Esophagus (tissue), 2 donors: ENCODE measurements around the gene RETN. TPM values are rescaled to one million over a fixed set of nuclear protein-coding genes. Genes with fewer than 3 reads are reported as not detected.
A peak's percentile ranks its signal among the peaks of the same experiment; 100 is the strongest.

Experiments used
- H3K27ac ChIP-seq, 2 donors: one replicate each; pipeline ENCODE4 v1.5.1; 2013; ENCODE audit warnings: low read depth in 2 of 2, mild to moderate bottlenecking in 2 of 2, inconsistent platforms in 1 of 2, low read length in 1 of 2, moderate library complexity in 1 of 2
- H3K27me3 ChIP-seq, 2 donors: one replicate each; pipeline ENCODE4 v1.6.1; 2013; ENCODE audit warnings: low read length in 2 of 2, control low read depth in 1 of 2, mild to moderate bottlenecking in 1 of 2; ENCODE audit not compliant: insufficient read depth in 2 of 2, control insufficient read depth in 1 of 2
- H3K36me3 ChIP-seq, 2 donors: one replicate each; pipeline ENCODE4 v1.6.1; 2013; ENCODE audit warnings: low read length in 1 of 2; ENCODE audit not compliant: control insufficient read depth in 2 of 2, insufficient read depth in 2 of 2
- H3K4me1 ChIP-seq, 2 donors: one replicate each; pipeline ENCODE4 v1.6.1; 2013; ENCODE audit warnings: low read length in 1 of 2; ENCODE audit not compliant: control insufficient read depth in 2 of 2, insufficient read depth in 2 of 2
- H3K4me3 ChIP-seq, 2 donors: one replicate each; pipeline ENCODE4 v1.5.1; 2013; ENCODE audit warnings: low read length in 2 of 2, mild to moderate bottlenecking in 2 of 2, low read depth in 1 of 2, moderate library complexity in 1 of 2
- H3K9me3 ChIP-seq, 2 donors: one replicate each; pipeline ENCODE4 v1.6.1; 2013; ENCODE audit warnings: mild to moderate bottlenecking in 2 of 2, low read depth in 1 of 2, low read length in 1 of 2, moderate library complexity in 1 of 2; ENCODE audit not compliant: control insufficient read depth in 2 of 2, insufficient read depth in 1 of 2
- WGBS, 2 donors: extraction: QIAGEN DNeasy Blood & Tissue Kit; methylation state at CpG; one replicate each; pipeline ENCODE4 v1.1.7; 2013; 5-methylcytosine and 5-hydroxymethylcytosine counted together
- polyA plus RNA-seq, 2 donors: library from polyadenylated mRNA; stranded (reverse); fragments of 200-250 nt; gene quantifications; one replicate each; pipeline ENCODE4 v1.2.3, GENCODE V29; 2013
- donor health status: healthy with polysubstance abuse.
- donor health status: Bipolar disorder and iron deficiency.

Gene RETN, protein sequence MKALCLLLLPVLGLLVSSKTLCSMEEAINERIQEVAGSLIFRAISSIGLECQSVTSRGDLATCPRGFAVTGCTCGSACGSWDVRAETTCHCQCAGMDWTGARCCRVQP
- 1 to 10 TPM in 1 of 2 donors, under 1 TPM in 1; 0.65 to 2.1 TPM for polyA plus RNA-seq

DNA sequence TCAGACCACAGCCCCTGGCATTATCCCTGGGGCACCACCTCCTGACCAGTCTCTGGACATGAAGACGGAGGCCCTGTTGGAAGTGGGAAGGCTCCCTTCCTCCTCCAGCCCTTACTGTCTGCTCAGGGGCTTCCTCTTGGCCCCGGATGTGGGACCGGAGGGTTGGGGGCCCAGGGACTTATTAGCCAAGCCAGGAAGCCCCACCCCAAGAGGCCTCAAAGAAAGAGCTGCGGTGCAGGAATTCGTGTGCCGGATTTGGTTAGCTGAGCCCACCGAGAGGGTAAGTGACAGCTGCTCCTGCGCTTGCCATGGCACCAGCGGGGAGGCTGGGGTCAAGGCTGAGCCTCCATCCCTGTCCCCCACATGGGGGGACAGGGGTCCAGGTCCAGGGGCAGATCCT, at the start of gene RETN:
TSS of gene RETN (plus strand) at position 208 of the 400 bp plus-strand sequence. CDS start 278 bp downstream, outside the sequence.
- H3K36me3 ChIP-seq: no peaks in the 10 kb centered on the region
- no peaks in the 10 kb centered on the region for H3K9me3 ChIP-seq
- no peaks in the 10 kb centered on the region for H3K4me1 ChIP-seq
- no peak within 1 kb of the TSS for H3K27ac ChIP-seq
- H3K4me3 ChIP-seq: no peak within 1 kb of the TSS
- no peaks in the 10 kb centered on the region for H3K27me3 ChIP-seq
- 62 to 68% methylated on average over 9 of the region's 9 CpGs for WGBS, 2 donors

DNA sequence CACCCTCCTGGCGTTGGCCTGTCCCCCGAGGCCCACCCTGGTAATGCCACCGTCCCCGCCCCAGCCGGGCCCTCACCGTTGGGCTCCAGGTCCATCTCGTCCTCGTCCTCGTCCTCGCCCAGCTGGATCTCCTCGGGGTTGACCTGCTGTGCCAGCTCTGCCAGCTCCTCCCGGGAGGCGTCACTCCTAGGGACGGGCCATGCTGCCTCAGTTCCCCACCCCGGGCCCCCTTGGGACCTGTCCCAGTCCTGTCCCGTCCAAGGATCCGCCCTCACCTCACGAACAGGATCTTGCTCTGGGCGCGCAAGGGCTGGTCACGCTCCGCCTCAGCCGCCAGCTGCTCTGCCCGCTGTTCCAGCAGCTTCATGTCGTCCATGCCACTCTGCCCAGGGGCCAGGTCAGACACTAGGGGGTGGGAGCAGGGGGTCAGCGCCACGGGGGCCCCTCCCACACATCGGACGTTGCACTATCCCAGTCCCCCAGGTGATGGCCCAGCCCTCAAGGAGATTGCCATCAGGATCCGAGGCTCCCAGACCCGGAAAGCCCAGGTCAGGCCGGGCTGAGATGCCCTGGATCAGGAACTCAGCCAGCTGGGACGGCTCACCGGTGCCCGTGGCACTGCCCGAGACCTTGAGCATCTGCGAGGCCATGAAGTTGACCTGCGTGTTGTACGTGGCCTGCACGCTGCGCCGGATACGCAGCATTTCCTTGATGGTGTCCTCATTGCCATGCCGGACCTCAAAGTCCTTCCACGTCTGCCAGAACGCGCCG, 49.0 kb upstream of the RETN start:
- H3K4me1 ChIP-seq: peaks cover 4 to 24% of the 10 kb centered on the region in 2 donors
- WGBS, 2 donors: 66 to 67% methylated on average over 48 of the region's 48 CpGs
- no peaks in the 10 kb centered on the region for H3K27me3 ChIP-seq
- peak overlapping the region; percentile 90 to 93 for H3K27ac ChIP-seq
- peak overlapping the region in 1 of 2 donors; percentile 2 for H3K4me3 ChIP-seq
- H3K9me3 ChIP-seq: peaks cover 0 to 2% of the 10 kb centered on the region in 2 donors
- peaks cover 10 to 74% of the 10 kb centered on the region in 2 donors for H3K36me3 ChIP-seq

DNA sequence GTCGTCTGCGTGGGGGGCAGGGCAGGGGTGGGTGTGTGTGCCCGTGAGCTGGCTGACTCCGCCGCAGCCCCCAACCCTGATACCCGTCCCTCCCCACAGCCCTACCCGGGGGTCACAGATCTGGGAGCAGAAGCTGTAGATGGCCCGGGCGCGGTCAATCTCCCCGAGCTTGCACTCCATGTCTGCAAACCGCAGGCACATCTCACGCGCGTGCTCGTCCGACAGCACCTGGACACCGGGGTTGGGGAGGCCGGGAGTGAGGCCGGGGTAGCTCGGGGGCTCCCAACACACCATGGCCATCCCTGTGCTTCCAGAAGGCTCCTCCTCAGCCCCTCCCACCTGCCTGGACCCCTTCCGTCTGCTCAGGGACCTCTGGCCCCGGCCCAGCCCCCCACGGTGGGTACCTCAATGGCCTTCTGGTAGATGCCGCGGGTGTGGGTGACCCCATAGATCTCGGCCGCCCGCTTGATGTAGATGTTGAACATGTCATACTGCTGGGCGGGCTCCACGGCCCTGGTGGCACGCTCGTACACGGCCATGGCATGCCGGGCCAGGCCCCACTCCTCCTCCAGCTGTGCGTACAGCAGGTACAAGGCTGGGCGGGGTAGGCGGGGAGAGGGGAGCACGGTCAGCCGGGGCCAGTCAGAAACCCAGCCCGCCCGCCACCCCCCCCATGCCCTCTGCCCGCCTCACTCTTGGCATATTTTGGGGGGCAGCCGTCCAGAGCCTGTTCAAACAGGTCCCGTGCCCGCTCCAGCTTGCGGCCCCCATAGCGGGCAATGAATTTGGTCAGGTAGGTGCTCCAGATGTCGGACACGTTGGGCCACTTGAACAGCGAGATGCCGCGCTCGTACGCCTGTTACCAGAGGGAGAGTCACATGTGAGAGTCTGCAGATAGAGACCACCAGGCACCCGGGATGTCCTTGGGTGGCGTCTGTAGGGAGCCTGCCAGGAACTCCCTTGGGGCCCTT, 48.1 kb upstream of the RETN start:
- peaks cover 4 to 24% of the 10 kb centered on the region in 2 donors for H3K4me1 ChIP-seq
- peaks cover 0 to 2% of the 10 kb centered on the region in 2 donors for H3K9me3 ChIP-seq
- 93 to 94% methylated on average over 48 to 57 of the region's 57 CpGs for WGBS, 2 donors
- no peaks in the 10 kb centered on the region for H3K27me3 ChIP-seq
- H3K27ac ChIP-seq: peak overlapping the region; percentile 90 to 93
- H3K4me3 ChIP-seq: no peak overlapping the region
- peaks cover 10 to 76% of the 10 kb centered on the region in 2 donors for H3K36me3 ChIP-seq

DNA sequence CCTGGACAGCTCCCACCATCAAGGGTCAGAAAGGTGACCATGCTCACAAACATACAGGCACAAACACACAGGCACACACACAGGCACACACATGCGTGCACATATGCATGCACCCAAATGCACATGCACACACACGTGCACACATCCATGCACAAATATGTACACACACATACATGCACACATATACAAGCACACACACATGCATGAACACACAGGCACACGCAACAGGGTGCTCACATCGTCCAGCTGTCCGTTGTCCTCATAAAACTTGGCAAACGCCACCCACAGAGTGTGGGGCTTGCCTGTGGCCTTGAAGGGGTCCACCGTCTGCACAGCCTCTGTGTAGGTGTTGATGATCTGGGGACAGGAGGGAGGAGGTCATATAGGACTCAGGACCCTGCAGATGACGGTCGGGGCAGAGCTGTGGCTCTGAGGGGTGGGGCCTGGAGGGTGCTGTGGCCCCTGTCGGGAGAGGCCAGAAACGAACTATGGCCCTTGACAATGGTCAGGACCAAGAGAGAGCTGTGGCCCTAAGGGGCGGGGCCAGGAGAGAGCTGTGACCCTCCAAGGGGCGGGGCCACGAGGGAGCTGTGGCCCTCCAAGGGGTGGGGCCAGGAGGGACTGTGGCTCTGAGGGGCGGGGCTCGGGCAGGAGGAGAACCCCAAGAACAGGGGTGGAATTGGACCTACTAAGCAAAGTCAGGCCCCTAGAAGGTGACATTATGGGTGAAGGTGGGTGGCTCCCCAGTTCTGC, 45.7 kb upstream of the RETN start:
- Histone ChIP-seq H3K27me3 (no peaks in the 10 kb centered on the region), H3K36me3 (peaks cover 10 to 74% of the 10 kb centered on the region in 2 donors), H3K9me3 (peaks cover 0 to 2% of the 10 kb centered on the region in 2 donors), H3K4me1 (peaks cover 9 to 26% of the 10 kb centered on the region in 2 donors), H3K27ac (no peak overlapping the region), H3K4me3 (no peak overlapping the region)
- 83 to 85% methylated on average over 16 of the region's 16 CpGs for WGBS, 2 donors

DNA sequence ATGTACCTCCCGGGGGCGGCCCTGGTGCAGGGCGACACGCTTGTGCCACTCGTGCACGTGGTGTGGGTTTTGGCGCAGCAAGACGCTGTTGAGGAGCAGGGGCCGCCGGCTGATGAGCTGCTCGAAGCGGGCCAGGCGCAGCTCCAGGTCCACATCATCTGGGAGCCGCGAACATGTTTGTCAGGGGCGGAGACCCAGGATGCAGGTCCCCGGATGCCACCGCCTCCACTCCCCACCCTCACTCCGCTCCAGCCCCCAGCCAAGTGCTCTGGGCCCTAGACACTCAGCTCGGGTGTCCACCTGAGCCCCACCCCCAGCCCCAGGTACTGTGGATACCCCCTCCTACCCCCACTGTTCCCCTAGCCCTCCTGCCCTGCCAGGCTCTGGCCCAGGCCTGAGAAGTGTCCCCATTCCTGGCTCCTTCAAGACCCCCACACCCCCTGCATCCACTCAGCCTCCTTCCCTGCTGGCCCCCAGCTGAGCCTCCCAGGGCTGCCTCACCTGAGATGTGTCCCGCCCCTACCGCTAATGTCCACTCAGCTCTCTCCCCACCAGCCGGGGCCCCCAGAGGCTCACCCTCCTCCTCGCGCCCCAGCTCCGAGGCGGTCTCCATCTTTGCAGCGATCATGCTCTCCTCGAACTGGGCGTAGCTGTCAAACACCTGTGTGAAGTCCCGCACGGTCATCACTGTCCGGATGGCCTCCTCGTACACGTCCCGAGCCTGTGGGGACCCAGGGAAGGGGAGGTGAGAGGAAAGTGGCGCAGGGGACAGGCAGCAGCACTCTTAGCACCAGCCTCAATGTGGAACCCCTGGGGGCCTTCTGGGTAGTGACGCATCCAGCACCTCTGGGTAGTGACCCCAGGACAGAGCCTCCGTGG, 44.9 kb upstream of the RETN start:
- Histone ChIP-seq H3K27ac (no peak overlapping the region), H3K36me3 (peaks cover 10 to 69% of the 10 kb centered on the region in 2 donors), H3K4me3 (no peak overlapping the region), H3K27me3 (no peaks in the 10 kb centered on the region), H3K4me1 (peaks cover 8 to 25% of the 10 kb centered on the region in 2 donors), H3K9me3 (peaks cover 0 to 2% of the 10 kb centered on the region in 2 donors)
- 93% methylated on average over 36 to 39 of the region's 39 CpGs for WGBS, 2 donors

DNA sequence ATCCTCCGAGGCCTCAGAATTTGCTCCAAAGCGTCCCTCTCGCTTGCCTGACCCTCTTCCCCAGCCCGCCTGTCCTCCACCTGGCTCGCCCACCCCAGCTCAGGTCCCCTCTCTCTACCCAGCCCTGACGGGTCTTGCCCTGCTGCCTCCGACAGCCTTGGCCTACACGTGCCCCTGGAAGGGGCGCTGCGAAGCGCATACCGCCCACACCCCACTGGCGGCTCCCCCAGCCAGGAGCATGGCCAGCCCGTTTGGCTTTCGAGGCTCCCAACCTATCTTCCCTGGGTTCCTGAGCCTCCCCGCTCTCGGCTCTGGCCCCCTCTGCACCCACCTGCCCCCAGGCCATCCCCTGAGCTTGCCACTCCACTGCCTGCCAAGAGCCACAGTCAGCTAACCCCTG, 44.0 kb upstream of the RETN start:
- Histone ChIP-seq H3K4me3 (no peak overlapping the region), H3K27ac (no peak overlapping the region), H3K9me3 (peaks cover 0 to 2% of the 10 kb centered on the region in 2 donors), H3K4me1 (peaks cover 6 to 21% of the 10 kb centered on the region in 2 donors), H3K27me3 (no peaks in the 10 kb centered on the region), H3K36me3 (peaks cover 10 to 62% of the 10 kb centered on the region in 2 donors)
- WGBS, 2 donors: 90 to 93% methylated on average over 17 of the region's 17 CpGs

DNA sequence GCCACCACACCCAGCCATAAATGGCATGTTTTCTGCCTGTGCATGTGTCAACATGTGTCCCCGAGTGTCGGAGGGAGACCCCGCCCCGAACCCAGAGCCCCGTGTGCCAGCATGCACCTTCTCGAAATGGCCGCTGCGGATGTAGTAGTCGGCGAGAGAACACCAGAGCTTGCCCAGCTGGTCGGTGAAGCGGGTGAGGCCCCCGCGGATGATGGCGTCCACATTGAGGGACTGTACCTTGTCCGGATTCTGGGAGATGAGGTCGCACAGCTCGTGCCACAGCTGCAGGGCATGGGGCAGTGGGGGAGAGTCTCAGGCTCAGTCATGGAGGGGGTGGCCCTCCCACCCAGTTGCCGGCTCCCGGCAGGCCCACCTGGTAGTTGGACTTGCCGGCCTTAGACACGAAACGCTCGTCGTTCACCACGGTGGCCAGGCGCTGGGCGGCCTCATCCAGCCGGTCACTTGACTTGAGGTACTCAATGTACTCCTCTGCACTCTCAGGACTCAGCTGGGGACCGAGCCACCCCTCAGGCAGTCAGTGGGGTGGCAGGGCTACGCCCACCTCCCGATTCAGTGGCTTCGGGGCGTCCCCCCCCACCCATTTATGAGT, 43.0 kb upstream of the RETN start:
- Histone ChIP-seq H3K4me1 (peaks cover 9 to 22% of the 10 kb centered on the region in 2 donors), H3K36me3 (peaks cover 5 to 52% of the 10 kb centered on the region in 2 donors), H3K9me3 (peaks cover 0 to 2% of the 10 kb centered on the region in 2 donors), H3K27me3 (no peaks in the 10 kb centered on the region), H3K27ac (no peak overlapping the region), H3K4me3 (no peak overlapping the region)
- WGBS, 2 donors: 96% methylated on average over 34 of the region's 34 CpGs

DNA sequence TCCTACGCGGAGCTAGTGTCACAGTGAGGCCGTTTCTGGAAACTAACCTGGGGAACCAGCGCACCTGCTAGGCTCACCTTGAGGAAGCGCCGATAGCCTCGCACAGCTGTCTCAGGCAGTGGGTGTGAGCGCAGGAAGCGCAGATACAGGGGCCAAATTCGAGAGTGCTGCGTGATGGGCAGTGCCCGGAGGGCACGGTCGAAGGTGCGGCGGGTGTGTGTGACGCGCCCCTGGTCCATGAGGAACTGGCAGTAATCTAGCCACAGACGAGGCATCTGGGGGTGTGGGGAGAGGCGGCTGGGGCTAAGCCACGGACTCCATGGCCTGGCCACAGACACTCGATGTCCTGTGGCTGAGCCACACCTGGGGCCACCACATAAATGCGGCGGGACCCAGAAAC, 41.7 kb upstream of the RETN start:
- Histone ChIP-seq H3K9me3 (peaks cover 0 to 2% of the 10 kb centered on the region in 2 donors), H3K27ac (no peak overlapping the region), H3K4me3 (no peak overlapping the region), H3K27me3 (no peaks in the 10 kb centered on the region), H3K36me3 (peaks cover 0 to 43% of the 10 kb centered on the region in 2 donors), H3K4me1 (peaks cover 9 to 22% of the 10 kb centered on the region in 2 donors)
- 88 to 93% methylated on average over 24 of the region's 24 CpGs for WGBS, 2 donors
